BE2C (cell line): Measurements from ENCODE around the gene YIPF2.

ENCODE experiments used
- DNase-seq: peaks from one replicate; pipeline ENCODE4 v3.0.0-alpha.2; 2020
- H3K27me3 ChIP-seq: fragments of 250-450 bp; sonication (Bioruptor Pico); 2 replicates; pipeline ENCODE4 v1.5.1; 2020; ENCODE audit warnings: mild to moderate bottlenecking
- H3K36me3 ChIP-seq: fragments of 250-450 bp; sonication (Bioruptor Pico); 2 replicates; pipeline ENCODE4 v1.5.1; 2020; ENCODE audit warnings: mild to moderate bottlenecking
- H3K4me1 ChIP-seq: fragments of 250-450 bp; sonication (Bioruptor Pico); 2 replicates; pipeline ENCODE4 v1.5.1; 2020
- H3K4me3 ChIP-seq: 2 replicates; pipeline ENCODE4 v1.5.1; 2011; ENCODE audit warnings: low read depth, low read length
- H3K9me3 ChIP-seq: fragments of 250-450 bp; sonication (Bioruptor Pico); 2 replicates; pipeline ENCODE4 v1.5.1; 2020
- TF ChIP-seq, protein P1 (sequence below): IDR thresholded peaks from 2 replicates; pipeline ENCODE4 v1.5.1; 2012; ENCODE audit warnings: mild to moderate bottlenecking, low read depth, low read length

Gene YIPF2

DNA sequence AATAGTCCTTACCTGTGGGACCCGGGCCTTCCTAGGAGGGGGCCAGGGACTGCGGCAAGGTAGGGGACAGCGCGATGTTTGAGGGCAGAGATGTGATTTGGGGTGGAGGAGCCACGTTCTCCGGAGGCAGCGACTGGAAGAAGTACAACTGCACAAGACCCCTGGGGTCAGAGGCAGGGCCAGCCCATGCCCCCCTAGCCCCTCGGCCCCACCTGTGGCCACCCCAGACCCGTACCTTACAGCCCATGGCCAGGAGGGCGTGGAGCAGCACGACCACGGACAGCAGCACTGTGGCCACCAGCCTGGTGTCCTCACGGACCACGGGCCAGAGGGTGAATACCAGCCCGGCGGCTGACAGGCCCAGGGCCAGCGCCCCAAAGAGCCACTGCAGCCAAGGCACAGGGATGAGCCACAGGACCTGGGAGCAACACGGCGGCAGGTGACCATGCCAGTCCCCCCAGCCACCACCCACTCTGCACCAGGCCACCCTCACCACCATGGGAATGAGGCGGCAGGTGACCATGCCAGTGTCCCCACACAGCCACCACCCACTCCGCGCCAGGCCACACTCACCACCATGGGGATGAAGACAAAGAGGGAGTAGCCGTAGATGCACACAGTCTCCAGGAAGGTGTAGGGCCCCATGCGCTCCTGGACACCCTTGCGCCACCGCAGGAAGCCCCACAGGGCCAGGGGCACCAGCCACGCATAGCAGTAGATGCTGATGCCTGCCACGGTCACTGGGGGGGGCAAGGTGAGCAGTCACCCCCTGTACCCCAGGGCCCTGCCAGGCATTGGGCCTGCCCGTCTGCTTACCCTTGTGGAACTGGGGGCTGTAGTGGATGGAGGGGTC, 5.0 kb downstream of the YIPF2 start:
- H3K36me3 ChIP-seq, result peaks cover 41% of the 10 kb centered on the region
- TF ChIP-seq, protein P1, sequence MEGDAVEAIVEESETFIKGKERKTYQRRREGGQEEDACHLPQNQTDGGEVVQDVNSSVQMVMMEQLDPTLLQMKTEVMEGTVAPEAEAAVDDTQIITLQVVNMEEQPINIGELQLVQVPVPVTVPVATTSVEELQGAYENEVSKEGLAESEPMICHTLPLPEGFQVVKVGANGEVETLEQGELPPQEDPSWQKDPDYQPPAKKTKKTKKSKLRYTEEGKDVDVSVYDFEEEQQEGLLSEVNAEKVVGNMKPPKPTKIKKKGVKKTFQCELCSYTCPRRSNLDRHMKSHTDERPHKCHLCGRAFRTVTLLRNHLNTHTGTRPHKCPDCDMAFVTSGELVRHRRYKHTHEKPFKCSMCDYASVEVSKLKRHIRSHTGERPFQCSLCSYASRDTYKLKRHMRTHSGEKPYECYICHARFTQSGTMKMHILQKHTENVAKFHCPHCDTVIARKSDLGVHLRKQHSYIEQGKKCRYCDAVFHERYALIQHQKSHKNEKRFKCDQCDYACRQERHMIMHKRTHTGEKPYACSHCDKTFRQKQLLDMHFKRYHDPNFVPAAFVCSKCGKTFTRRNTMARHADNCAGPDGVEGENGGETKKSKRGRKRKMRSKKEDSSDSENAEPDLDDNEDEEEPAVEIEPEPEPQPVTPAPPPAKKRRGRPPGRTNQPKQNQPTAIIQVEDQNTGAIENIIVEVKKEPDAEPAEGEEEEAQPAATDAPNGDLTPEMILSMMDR, result no peak
- H3K4me3 ChIP-seq, result no peak overlapping the region
- no peaks in the 10 kb centered on the region for H3K27me3 ChIP-seq
- H3K4me1 ChIP-seq, result no peaks in the 10 kb centered on the region
- no peaks in the 10 kb centered on the region for H3K9me3 ChIP-seq
- no peak for DNase-seq

DNA sequence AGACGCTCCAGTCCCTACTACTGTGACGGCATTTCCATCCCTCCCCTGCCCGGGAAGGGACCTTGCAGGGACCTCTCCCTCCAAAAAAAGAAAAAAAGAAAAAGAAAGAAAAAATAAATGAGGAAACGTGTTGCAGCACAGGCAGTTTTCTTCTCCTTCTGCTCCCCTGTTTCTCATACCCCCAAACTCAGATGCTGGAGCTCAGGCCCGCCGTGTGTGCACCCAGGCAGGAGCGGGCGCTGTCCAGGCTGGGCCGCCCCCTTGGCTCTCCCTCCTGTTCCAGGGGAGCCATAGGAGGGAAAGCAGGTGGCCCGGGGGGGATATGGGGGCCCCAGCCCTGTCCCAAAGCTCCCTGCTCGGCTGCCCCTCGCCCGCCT, 5.8 kb downstream of the YIPF2 start:
- DNase-seq, result no peak
- no peak overlapping the region for H3K4me3 ChIP-seq
- no peaks in the 10 kb centered on the region for H3K27me3 ChIP-seq
- peaks cover 41% of the 10 kb centered on the region for H3K36me3 ChIP-seq
- H3K9me3 ChIP-seq, result no peaks in the 10 kb centered on the region
- H3K4me1 ChIP-seq, result no peaks in the 10 kb centered on the region
- TF ChIP-seq, protein P1, result no peak

DNA sequence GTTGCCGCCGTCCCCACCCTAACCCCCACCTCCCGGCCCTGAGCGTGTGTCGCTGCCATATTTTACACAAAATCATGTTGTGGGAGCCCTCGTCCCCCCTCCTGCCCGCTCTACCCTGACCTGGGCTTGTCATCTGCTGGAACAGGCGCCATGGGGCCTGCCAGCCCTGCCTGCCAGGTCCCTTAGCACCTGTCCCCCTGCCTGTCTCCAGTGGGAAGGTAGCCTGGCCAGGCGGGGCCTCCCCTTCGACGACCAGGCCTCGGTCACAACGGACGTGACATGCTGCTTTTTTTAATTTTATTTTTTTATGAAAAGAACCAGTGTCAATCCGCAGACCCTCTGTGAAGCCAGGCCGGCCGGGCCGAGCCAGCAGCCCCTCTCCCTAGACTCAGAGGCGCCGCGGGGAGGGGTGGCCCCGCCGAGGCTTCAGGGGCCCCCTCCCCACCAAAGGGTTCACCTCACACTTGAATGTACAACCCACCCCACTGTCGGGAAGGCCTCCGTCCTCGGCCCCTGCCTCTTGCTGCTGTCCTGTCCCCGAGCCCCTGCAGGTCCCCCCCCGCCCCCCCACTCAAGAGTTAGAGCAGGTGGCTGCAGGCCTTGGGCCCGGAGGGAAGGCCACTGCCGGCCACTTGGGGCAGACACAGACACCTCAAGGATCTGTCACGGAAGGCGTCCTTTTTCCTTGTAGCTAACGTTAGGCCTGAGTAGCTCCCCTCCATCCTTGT, 6.4 kb downstream of the YIPF2 start:
- Histone ChIP-seq H3K36me3 (peaks cover 41% of the 10 kb centered on the region), H3K4me1 (no peaks in the 10 kb centered on the region), H3K9me3 (no peaks in the 10 kb centered on the region), H3K27me3 (no peaks in the 10 kb centered on the region), H3K4me3 (no peak overlapping the region)
- no peak for DNase-seq
- TF ChIP-seq, protein P1, result no peak

DNA sequence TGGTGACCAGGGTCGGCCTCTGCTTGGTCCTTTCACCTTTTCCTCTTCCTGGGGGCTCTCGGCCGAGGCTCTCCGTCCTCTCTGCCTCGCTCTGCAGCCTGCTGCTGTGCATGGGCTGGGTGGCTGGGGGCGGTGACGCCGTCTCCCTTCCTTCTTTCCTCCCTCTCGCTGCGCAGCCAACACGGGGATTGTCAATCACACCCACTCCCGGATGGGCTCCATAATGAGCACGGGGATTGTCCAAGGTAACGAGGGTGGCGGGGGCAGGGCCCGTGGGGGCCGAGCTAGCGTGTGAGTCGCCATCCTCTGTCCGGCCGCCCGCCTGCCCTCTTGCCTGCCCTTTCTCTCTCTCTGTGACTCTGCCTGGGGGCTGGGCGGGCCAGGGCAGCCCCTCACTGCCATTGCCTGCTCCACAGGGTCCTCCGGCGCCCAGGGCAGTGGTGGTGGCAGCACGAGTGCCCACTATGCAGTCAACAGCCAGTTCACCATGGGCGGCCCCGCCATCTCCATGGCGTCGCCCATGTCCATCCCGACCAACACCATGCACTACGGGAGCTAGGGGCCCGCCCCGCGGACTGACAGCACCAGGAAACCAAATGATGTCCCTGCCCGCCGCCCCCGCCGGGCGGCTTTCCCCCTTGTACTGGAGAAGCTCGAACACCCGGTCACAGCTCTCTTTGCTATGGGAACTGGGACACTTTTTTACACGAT, 7.1 kb downstream of the YIPF2 start:
- TF ChIP-seq, protein P1, result no peak
- Histone ChIP-seq H3K9me3 (no peaks in the 10 kb centered on the region), H3K4me1 (no peaks in the 10 kb centered on the region), H3K36me3 (peaks cover 41% of the 10 kb centered on the region), H3K27me3 (no peaks in the 10 kb centered on the region), H3K4me3 (no peak overlapping the region)
- no peak for DNase-seq

DNA sequence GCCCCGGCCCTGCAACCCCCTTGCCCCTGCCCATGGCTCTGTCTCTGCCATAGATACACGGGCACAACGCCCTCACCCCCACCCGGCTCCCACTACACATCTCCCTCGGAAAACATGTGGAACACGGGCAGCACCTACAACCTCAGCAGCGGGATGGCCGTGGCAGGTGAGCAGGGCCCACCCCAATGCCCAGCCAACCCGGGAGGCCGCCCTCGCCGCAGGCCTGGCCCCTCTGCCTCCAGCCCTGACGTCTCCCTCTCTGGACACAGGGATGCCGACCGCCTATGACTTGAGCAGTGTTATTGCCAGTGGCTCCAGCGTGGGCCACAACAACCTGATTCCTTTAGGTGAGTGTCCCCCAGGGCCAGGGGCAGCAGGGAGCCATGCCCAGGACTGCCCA, 7.7 kb downstream of the YIPF2 start:
- peaks cover 41% of the 10 kb centered on the region for H3K36me3 ChIP-seq
- no peak overlapping the region for H3K4me3 ChIP-seq
- H3K27me3 ChIP-seq, result no peaks in the 10 kb centered on the region
- H3K9me3 ChIP-seq, result no peaks in the 10 kb centered on the region
- no peaks in the 10 kb centered on the region for H3K4me1 ChIP-seq
- no peak for DNase-seq
- TF ChIP-seq, protein P1, result no peak

DNA sequence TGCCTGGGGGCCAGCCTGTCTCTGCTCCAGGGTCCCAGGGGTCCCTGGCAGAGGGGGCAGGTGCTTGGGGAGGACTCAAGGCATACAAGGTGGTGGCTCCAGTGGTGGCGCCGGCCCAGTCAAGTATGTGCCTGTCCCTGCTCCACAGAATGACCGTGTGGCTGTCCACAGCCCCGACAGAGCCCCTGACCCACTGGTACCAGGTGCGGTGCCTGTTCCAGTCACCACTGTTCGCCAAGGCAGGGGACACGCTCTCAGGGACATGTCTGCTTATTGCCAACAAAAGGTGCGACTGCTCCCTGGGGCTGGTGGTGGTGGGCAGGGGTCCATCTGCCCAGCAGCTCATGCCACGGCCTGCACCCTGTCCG, 8.2 kb downstream of the YIPF2 start:
- Histone ChIP-seq H3K4me3 (no peak overlapping the region), H3K27me3 (no peaks in the 10 kb centered on the region), H3K36me3 (peaks cover 40% of the 10 kb centered on the region), H3K4me1 (no peaks in the 10 kb centered on the region), H3K9me3 (no peaks in the 10 kb centered on the region)
- TF ChIP-seq, protein P1, result no peak
- no peak for DNase-seq
